ENCODE measurements around the gene TXNRD2. TPM values are rescaled to one million over a fixed set of nuclear protein-coding genes. Genes with fewer than 3 reads are reported as not detected.

TXNRD2 gene
- total RNA-seq, 1 donor from 2014 or later: 25.7 TPM

- H3K27me3 Mint-ChIP-seq (ENCODE audit: low read depth, unreplicated experiment): no peaks in the 10 kb centered on the region
- no peak overlapping the region for H3K9ac ChIP-seq (ENCODE audit: low read length)
- H3K36me3 ChIP-seq (ENCODE audit: insufficient read depth, low read length): no peaks in the 10 kb centered on the region
- H4K20me1 ChIP-seq (ENCODE audit: insufficient read depth, low read length): no peaks in the 10 kb centered on the region
- FAIRE-seq: no peak
- no peak overlapping the region for H3K27ac Mint-ChIP-seq (ENCODE audit: unreplicated experiment)
- no peaks in the 10 kb centered on the region for H3K36me3 Mint-ChIP-seq (ENCODE audit: low read depth, unreplicated experiment)
- no peak overlapping the region for H2AFZ ChIP-seq (ENCODE audit: low read depth, low read length)
- TF ChIP-seq CTCF (IDR thresholded peaks at IDR 0.05; ENCODE audit: insufficient read depth, low read depth, low read length) (no peak), EZH2 (IDR thresholded peaks at IDR 0.05; ENCODE audit: insufficient read depth, low read length) (no peak)
- H3K4me1 Mint-ChIP-seq (ENCODE audit: low read depth, unreplicated experiment): peaks cover 7% of the 10 kb centered on the region
- H3K9me3 ChIP-seq (ENCODE audit: insufficient read depth, low read depth, low read length): no peaks in the 10 kb centered on the region
- H3K4me2 ChIP-seq (ENCODE audit: low read length): no peak overlapping the region
- H3K4me3 ChIP-seq (ENCODE audit: insufficient read depth, low read depth, low read length): no peak overlapping the region
- no peak overlapping the region for H3K4me3 Mint-ChIP-seq (ENCODE audit: unreplicated experiment)
- H3K4me1 ChIP-seq (ENCODE audit: insufficient read depth, low read length): peaks cover 38% of the 10 kb centered on the region
- H3K27ac ChIP-seq (ENCODE audit: low read depth, low read length): no peak overlapping the region
- no peaks in the 10 kb centered on the region for H3K79me2 ChIP-seq (ENCODE audit: insufficient read depth, low read length)
- no peaks in the 10 kb centered on the region for H3K9me3 Mint-ChIP-seq (ENCODE audit: unreplicated experiment)
- no peak for DNase-seq (ENCODE audit: low read depth)
- H3K27me3 ChIP-seq (ENCODE audit: insufficient read depth, low read length): no peaks in the 10 kb centered on the region
Measured at GRCh38 chr22:19873138-19873959, 68.3 kb downstream of the TXNRD2 start.

GRCh38 chr22:19872779-19873137 lies 68.9 kb downstream of the TXNRD2 start:
- Histone ChIP-seq H3K27me3 (ENCODE audit: insufficient read depth, low read length) (no peaks in the 10 kb centered on the region), H4K20me1 (ENCODE audit: insufficient read depth, low read length) (no peaks in the 10 kb centered on the region), H3K4me1 (ENCODE audit: insufficient read depth, low read length) (peaks cover 34% of the 10 kb centered on the region), H3K9me3 (ENCODE audit: insufficient read depth, low read depth, low read length) (no peaks in the 10 kb centered on the region), H3K79me2 (ENCODE audit: insufficient read depth, low read length) (no peaks in the 10 kb centered on the region), H2AFZ (ENCODE audit: low read depth, low read length) (no peak overlapping the region), H3K9ac (ENCODE audit: low read length) (no peak overlapping the region), H3K4me3 (ENCODE audit: insufficient read depth, low read depth, low read length) (no peak overlapping the region), H3K36me3 (ENCODE audit: insufficient read depth, low read length) (no peaks in the 10 kb centered on the region), H3K27ac (ENCODE audit: low read depth, low read length) (no peak overlapping the region), H3K4me2 (ENCODE audit: low read length) (no peak overlapping the region)
- FAIRE-seq (no peak), DNase-seq (ENCODE audit: low read depth) (no peak)
- TF ChIP-seq CTCF (IDR thresholded peaks at IDR 0.05; ENCODE audit: insufficient read depth, low read depth, low read length): no peak
- TF ChIP-seq EZH2 (IDR thresholded peaks at IDR 0.05; ENCODE audit: insufficient read depth, low read length): no peak
- Mint-ChIP-seq H3K27me3 (ENCODE audit: low read depth, unreplicated experiment) (no peaks in the 10 kb centered on the region), H3K4me1 (ENCODE audit: low read depth, unreplicated experiment) (peaks cover 5% of the 10 kb centered on the region), H3K27ac (ENCODE audit: unreplicated experiment) (no peak overlapping the region), H3K9me3 (ENCODE audit: unreplicated experiment) (no peaks in the 10 kb centered on the region), H3K36me3 (ENCODE audit: low read depth, unreplicated experiment) (no peaks in the 10 kb centered on the region), H3K4me3 (ENCODE audit: unreplicated experiment) (no peak overlapping the region)
